ENCODE data around the gene SEMA4C.

SEMA4C gene

DNA sequence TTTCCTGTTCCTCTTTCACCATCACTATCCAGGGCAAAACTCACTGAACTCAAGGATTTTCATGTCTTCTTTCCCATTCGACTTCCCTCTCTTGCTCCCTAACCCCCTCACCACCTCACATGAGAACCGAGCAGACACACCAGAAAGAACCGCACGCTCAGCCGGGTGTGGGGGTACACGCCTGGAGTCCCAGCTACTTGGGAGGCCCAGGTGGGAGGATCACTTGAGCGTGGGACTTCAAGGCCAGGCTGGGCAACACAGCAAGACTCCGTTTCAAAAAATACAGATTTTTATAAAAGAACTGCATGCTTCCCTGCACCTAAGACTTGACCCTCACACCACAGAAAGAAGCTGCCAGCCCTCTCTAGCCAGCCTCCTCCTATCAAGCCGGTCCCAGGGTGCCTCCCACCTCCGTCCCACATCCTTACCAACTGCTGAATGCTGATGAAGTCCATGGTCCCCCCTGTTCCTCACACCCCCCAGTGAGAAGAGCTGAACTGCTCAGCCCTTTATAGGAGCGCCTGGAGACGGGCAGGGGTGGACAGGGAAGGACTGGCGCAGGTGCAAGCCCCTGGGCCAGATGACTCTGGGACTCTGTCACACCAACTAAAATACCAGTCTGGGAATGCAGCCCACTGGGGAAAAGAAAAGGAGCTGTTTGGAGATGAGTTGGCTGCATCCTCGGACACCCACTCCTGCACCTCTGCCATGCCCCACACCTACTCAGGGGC, 26.2 kb downstream of the SEMA4C start, which contains the start of gene ANKRD23:
TSS of gene ANKRD23 (minus strand) at position 484 of the 731 bp plus-strand sequence. CDS start at position 455, 29 bp downstream.
- no peak for DNase-seq (ENCODE audit: low read depth in 2 of 3, low spot score in 2 of 3)

DNA sequence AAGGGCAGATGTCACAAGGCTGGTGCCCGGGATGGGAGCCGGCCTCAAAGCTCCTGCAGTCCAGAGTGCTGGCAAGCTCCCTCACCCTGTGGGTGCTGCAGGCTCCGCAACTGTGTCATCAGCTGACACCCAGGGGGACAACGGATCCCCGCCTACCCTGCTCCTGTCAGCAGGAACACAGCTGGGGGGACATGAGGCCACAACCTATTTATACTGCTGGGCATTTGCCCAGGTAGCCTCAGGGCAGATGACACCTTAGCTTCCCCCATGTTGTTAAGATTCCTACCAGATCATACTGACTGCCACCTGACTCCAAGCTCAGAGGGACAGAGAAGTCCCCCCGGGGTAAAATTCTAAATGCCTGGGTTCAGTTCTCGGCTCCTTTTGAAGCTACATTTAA, 27.3 kb downstream of the SEMA4C start:
- no peak for DNase-seq (ENCODE audit: low read depth in 2 of 3, low spot score in 2 of 3)

DNA sequence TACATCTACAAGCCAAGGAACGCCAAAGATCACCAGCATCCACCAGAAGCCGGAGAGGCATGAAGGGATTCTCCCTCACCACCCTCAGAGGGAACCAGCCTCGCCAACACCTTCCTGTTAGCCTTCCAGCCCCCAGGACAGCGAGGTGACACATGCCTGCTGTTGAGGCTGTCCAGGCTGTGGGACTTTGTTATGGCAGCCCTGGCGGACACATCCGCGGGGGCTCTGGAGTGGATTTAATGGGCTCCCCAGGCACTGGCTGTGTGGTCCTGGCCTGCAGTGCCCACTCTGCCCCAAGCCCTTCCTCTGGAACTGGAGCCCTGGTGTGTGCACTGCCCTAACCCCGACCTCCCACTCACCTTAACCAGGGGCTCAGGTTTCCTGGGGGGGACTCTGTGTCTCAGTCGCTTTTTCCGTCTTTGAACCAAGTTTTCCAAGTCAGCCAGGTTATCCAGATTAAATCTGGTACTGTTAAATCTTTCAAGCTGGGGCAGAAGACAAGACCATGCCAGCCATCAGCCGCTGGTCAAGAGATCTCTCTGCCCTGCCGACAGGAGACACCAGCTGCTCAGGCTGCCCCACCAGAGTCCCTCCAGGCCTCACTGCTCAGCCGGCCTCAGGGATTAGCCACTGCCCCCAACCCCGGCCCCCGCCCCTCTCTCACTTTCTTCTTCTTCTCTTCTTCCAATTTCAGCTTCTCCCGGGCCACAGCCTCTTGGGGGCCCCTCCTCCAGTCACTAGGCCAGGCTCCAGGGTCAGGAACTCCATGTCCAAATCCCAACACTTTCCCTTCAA, 28.0 kb downstream of the SEMA4C start:
- DNase-seq (ENCODE audit: low read depth in 2 of 3, low spot score in 2 of 3): no peak

DNA sequence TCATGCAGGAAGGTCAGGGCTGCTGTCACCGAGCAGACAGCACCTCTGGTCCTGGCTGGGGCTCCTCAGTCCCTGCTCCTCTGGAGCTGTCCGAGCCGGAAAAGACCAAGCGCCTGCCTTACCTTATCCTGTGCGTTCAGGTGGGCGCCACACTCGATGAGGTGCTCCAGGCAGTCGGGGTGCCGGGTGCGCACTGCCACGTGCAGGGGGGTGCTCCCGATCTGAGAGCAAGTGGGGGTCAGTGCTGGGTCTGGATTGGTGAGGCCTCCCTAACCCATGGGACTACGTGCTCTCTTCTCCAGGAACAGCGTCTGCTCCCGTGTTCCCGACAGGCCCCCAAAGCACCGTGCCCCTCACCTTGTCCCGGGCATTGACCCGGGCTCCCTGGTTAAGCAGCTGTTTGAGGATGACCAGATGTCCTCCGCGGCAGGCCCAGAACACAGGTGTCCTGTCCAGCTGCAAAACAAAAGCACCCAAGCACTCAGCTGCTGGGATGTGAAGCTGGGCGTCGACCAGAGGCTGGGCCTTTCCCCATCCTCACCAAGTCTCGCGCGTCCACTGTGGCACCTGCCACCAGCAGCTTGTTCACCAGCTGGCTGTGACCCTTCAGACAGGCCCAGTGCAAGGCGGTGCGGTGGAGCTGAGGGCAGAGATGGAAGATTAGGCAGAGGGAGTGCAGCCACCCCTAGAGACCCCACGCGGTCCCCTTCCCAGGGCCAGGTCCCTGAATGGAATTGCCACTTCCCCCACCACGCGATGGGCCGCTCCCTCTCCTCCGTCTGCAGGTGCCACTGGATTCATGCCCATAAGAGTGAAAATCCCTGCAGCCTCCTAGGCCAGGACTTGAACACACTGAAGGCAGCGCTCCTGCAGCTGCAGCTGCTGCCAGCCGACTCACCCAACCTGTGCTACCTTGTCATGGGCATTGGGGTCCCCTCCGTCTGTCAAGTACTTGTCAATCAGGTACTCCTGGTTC, 29.7 kb downstream of the SEMA4C start:
- no peak for DNase-seq (ENCODE audit: low read depth in 2 of 3, low spot score in 2 of 3)

DNA sequence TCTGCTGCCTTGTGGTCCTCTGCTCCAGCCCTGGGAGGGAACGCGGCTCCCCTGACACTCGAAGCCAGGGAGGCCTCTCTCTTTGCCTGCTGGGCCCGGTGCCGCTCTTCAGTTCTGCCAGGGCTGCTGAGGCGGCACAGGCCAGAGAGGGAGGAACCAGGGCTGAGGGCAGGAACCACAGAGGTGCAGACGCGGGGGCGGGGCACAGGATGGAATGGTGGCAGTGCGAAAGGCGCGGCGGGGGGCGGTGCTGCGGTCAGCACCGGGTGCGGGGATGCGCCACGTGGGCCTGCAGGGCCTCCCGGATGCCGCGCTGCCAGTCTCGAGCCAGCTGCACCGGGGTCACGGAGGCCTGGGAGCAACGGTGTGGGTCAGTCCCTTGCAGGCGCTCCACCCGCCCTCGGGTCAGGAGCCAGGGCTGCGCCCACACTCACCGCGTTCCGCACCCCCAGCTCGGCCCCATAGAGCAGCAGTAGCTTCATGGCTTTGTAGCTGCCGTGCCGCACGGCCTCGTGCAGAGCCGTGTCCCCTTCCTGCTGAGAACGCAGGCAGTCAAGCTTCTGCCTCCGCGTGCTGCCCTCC, 30.5 kb downstream of the SEMA4C start:
- DNase-seq (ENCODE audit: low read depth in 2 of 3, low spot score in 2 of 3): peak; percentile 51 to 68 (median 55)

DNA sequence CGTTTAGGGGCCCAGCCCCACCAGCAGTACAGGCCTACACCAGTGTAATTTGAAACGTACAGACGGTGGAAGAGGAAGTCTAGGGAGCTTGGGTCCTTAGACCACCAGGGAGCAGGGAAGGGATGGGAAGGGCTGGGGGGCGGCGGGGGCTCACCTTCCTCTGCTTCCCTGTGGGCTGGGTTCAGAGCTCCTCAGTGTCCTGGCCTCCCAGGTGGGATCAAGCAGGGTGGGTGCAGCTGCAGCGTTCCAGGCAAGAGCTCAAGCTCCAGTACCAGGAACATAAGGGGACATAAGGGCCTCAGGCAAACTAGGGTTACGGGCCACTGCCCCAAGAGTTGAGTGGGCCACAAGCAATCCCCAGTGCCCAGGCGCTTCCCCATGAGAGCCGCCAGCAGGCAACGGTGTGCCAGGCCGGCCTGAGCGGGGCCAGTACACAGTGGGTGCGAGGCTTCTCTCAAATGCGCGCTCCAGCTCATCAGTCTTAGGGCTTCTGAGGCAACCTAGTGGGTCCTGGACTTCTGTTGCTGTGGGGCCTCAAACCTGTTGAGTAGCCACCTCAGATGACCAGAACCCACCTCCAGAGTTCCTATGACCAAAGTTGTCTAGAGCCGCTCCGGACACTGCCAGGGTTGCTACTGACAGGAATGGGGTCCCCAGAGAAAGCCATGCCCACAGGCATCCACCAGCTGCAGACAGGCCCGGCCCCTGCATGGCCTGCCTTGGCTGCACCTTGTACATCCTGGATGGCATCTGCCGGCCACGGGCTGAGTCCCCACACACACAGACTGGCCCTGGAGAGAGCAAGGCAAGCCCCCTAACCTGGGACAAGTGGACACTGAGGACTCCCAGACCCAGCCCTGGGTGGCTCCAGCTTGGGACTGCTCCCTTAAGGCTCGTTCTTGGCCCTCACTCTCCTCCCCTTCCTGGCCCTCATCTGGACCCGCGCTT, 31.3 kb downstream of the SEMA4C start:
- no peak for DNase-seq (ENCODE audit: low read depth in 2 of 3, low spot score in 2 of 3)

DNA sequence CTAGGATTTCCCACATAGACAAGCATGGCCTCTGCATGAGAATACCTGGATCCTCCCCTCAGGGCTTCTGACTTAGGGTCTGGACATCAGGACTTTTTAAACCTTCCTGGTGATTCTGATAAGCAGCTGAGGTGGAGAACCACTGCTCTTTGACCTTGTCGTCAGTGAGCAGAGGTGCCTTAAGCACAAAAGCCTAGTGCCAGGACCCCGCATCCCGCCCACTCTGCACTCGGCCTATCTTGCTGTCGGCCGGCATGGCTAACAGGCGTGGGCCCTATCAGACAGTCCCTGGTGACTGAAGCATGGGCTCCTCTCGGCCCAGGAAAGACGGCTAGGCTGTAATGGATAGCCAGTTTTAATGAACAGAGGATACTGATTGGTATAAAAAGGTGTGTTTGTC, 32.3 kb downstream of the SEMA4C start:
- no peak for DNase-seq (ENCODE audit: low read depth in 2 of 3, low spot score in 2 of 3)

DNA sequence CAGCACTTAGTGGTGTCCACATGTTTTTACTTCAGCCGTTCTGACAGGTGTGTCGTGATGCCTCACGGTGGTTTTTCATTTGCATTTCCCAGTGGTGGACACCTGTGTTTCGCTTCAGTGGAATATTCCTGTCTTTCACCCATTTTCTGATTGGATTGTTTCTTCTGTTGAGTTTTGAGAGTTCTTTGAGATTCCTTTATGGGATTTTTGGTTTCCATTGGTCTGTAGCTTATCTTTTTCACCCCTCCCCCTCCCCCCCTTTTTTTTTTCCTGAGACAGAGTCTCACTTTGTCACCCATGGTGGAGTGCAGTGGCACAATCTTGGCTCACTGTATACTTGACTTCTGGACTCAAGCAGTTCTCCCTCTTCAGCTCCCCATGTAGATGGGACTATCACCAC, 34.0 kb downstream of the SEMA4C start:
- DNase-seq (ENCODE audit: low read depth in 2 of 3, low spot score in 2 of 3): no peak

DNA sequence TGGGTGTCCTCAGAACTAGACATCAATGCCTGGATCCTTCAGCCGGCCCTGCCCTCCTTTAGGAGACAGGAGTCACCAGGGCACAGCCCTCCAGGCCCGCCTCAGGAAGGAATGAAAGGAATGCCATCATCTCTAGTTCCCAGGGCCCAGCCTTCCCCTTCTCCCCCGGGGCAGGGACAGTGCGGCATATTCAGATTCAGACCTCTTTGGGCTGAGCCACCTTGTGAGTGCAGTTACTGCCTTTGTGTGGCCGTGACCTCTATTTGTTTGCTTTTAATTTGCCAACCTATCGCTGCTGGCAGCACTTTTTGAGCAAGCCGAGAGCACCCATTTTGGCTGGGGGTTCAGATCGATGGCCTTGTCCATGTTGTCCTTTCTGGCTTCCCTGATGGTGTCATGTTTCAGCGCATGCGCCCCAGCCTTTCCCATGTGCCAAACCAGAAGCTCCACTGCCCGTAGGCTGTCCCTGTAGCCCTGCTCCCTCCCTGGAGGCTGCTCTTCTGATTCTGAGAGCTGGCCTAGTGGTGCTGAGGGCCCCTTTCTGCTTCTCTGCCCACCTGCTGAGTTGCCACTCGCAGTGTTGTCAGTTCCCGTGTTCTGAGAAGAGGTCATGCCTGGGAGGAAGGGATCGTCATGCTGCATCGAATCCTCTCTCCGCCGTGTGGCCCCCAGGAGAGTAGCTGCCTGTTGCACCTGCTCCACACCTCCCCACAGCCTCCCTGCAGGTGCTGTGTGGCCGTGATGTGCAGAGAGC, 36.9 kb downstream of the SEMA4C start:
- DNase-seq (ENCODE audit: low read depth in 2 of 3, low spot score in 2 of 3): no peak

DNA sequence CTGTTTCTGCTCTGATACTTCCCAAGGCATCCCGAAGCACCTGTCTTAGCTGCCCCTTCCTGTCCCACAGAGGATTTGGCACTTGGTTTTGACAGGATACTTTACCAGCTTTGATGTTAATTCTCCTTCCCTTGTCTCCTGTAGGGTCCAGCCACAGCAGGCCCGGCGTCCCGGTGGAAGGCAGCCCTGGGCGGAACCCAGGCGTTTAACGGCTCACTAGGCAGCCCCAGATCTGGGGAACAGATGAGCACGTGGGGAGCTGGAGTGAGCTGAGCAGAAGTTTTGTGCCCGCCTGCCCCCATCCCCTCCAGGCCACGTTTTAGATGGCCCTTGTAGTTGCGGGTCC, 37.5 kb downstream of the SEMA4C start:
- DNase-seq (ENCODE audit: low read depth in 2 of 3, low spot score in 2 of 3): no peak

DNA sequence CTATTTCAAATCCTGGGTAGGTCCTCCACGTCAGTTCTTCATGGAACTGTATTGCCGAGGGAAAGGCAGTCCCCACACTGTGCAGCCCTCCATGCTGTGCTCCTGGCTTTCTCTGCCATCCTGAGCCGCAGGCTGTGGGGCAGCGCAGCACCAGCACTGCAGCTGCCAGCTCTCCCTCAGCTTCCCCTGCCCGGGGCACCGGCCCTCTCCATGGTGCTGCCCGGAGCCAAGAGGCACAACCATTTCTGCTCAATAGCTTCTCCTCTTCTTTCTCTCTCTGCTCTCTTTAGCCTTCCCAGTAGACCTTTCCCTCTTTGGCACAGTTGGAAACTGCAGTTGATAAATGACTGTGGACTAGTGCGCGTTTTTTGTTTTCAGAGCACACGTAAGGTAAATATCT, 38.2 kb downstream of the SEMA4C start:
- DNase-seq (ENCODE audit: low read depth in 2 of 3, low spot score in 2 of 3): no peak

DNA sequence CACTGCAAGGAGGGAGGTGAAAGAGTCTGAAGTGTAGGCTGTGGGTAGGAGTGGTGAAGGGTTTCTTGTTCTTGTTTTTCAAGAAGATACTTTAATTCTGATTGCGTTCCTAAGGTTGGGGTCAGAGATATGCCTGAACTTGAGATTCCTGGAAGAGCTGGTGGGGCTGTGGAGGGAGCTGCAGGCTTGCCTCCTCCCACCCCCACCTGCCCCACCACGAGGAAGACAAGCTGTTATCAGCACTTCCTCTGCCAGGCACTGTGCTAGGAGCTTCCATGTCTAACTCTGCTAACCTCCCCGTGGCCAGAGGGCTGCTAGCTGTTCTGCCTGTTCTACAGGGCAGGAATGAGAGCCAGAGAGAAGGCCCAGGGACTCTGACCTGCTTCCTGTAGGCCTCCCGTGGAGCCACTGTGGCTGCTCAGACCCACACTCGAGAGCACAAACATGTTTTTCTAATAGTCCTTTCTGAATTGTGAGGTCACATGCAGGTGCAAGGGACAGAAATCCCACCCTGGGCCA, 39.8 kb downstream of the SEMA4C start:
- no peak for DNase-seq (ENCODE audit: low read depth in 2 of 3, low spot score in 2 of 3)

DNA sequence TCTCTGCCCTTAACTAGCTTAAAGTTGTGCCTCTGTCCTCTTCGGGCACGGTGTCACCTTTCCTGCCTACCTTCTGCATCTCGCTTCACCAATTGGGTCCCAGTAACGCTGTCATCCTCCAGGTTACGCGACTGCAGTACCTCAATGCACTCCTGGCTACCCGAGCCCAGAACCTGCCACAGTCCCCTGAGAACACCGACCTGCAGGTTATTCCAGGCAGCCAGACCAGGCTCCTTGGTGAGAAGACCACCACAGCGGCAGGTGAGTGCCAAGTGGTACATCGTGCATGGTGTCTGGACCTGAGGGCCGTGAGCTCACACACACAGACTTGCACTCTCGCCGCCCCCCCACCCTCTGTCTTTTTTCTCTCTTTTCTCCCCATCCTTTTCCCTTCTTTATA, 41.0 kb downstream of the SEMA4C start:
- no peak for DNase-seq (ENCODE audit: low read depth in 2 of 3, low spot score in 2 of 3)

DNA sequence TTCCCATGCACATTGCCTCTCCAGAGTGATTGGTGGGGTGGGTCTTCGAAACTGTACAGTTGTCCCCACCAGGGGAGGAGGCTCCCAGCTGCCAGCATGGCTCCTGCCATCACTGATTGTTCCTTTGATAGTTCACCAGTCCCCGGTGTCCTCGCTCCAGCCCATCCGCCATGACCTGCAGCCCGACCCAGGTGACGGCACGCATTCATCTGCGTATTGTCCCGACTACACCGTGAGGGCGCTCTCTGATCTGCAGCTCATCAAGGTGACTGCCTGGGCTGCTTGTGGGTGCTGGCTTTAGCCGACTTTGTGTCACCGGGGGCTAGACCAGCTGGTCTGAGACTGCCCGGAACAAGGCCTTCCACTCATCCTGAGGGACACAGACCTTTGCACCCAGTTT, 41.4 kb downstream of the SEMA4C start:
- no peak for DNase-seq (ENCODE audit: low read depth in 2 of 3, low spot score in 2 of 3)

DNA sequence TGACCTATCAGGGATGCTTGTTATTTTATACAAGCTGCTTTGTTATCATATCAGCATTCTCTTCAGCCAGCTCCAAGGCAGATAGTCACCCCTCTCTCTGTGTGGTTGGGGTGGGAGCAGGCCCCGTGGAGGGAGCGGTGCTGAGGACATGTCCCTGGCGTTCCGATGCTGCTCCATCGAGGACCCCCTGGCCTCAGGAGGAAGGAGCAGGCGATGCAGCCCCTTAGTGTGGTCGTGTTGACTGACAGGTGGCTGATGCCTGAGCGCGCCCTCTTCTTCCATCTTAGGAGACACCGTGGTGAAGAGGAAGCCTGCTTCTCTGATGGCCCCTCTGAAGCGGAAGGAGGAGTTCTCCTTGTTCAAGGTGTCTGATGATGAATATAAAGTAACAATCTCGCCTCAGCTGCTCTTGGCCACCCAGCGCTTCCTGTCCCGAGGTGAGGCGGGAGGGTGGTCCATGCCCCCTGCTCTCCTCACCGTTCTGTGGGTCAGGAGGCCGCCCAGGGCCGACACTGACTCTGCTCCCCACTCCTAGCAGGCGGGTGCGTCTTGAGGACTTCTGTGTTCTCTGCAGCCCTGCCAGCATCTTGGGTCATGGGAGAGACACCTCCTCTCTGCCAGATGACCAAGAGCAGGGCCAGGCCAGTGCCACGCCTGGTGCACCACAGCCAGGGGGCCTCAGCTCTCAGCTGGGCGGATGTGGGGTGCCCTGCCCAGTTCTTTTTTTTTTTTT, 43.2 kb downstream of the SEMA4C start:
- no peak for DNase-seq (ENCODE audit: low read depth in 2 of 3, low spot score in 2 of 3)

DNA sequence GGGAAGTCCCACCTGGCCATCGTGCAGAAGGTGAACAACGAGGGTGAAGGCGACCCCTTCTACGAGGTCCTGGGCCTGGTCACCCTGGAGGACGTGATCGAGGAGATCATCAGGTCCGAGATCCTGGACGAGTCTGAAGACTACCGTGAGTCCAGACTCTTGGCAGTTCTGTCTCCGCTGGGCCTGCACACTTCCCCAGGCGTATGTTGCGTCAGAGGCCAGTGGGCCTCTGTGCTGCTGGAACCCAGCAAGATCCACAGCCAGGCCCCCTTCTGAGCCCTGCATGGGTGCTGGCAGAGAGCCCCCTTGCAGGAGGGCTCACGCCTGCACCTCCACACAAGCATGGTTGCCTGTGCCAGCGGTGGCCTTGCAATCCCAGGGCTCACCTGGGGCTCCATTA, 44.8 kb downstream of the SEMA4C start:
- no peak for DNase-seq (ENCODE audit: low read depth in 2 of 3, low spot score in 2 of 3)

DNA sequence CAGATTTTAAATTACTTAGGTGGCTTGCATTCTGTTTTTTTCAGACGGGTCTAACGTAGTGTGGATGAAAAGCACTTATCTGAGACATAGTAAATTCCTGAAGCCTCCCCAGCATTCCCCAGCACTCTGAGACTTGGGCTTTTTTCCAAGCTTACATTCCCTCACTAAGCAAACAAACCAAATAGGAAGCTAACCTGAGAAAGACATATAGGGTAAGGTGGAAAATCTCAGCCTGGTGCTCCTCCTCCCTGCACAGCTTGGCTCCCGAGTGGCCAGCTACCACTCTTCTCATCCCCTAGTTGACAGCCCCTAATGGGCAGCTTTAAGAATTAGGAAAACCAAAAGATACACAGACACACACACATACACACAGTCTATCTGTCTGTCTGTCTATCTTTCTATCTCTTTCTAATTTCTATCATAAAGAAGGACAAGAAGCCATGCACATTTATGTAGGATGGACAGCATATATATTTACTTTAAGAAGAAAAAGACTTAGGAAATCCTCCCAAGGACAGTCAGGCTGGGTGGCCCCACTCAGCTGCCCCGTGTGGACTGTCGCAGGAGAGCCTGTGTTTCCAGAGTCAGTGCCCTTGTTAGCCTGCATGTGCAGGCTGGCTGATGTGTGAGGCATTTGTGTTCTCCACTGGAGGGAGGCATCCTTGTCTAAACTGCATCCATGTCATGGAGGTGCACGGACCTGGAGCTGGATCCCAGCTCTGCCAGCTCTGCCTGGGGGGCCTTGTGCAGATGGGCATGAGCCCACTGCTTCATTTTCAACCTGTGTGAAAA, 45.6 kb downstream of the SEMA4C start:
- DNase-seq (ENCODE audit: low read depth in 2 of 3, low spot score in 2 of 3): no peak

DNA sequence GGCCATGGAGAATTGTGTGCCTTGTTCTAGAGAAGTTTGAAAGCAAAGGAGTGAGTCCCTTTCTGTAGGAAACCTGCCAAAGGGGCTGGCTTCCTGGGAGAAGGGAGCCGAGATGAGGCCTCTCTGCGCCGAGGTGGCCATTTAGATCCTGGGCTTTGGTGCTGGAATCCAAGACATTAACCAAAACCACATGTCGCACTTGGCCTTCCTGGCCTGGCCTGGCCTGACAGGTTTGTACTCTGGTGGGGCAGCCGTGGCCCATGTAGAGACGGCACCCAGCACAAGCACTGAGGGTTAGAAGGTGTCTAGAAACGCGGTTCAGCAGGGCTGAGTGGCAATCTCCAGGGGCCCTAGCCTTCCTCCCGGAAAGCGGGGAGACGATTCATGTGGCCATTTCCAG, 46.7 kb downstream of the SEMA4C start:
- DNase-seq (ENCODE audit: low read depth in 2 of 3, low spot score in 2 of 3): no peak
